HEK293 (cell line): ENCODE results near the gene FGF12.

Experiments used
- CTCF ChIA-PET: fragments of 350-600 bp; formaldehyde crosslinking; extraction: SDS; loops from one replicate; lab custom pipeline; 2021; ENCODE audit warnings: antibody characterized with exemption; lab: Yijun Ruan, JAX
- POLR2A ChIA-PET: fragments of 300-600 bp; formaldehyde crosslinking; extraction: SDS; loops from one replicate; lab custom pipeline; 2020; ENCODE audit warnings: antibody characterized with exemption, inconsistent platforms; lab: Yijun Ruan, JAX
- H3K27ac ChIP-seq: fragments of 200-500 bp; sonication (Bioruptor generic); 2 replicates; pipeline ENCODE4 v1.5.1; 2014; ENCODE audit warnings: low read depth, low read length, control low read depth, inconsistent platforms; ENCODE audit errors: extremely low read depth
- H3K36me3 ChIP-seq, 2 experiments: fragments of 200-500 bp in 1 of 2; sonication (Bioruptor generic) in 1 of 2; 1 replicate in 1 of 2; 2 replicates in 1 of 2; pipeline ENCODE4 v1.5.1; 2014 to 2017; ENCODE audit warnings: inconsistent platforms in 2 of 2, low read length in 2 of 2; ENCODE audit not compliant: control insufficient read depth in 2 of 2, insufficient read depth in 1 of 2
- H3K4me1 ChIP-seq: fragments of 200-500 bp; sonication (Bioruptor generic); 2 replicates; pipeline ENCODE4 v1.5.1; 2014; ENCODE audit warnings: mild to moderate bottlenecking, low read length, inconsistent platforms; ENCODE audit not compliant: control insufficient read depth, insufficient read depth
- H3K4me3 ChIP-seq: 2 replicates; pipeline ENCODE4 v1.5.1; 2011; ENCODE audit warnings: low read depth, mild to moderate bottlenecking, control low read depth, low read length, moderate library complexity
- H3K9me3 ChIP-seq: fragments of 200-500 bp; sonication (Bioruptor generic); 2 replicates; pipeline ENCODE4 v1.5.1; 2014; ENCODE audit warnings: low read depth, low read length, inconsistent platforms; ENCODE audit not compliant: control insufficient read depth, insufficient read depth
- HOXD13 ChIP-seq: sonication (generic); formaldehyde crosslinking; IDR thresholded peaks from 2 replicates; pipeline ENCODE4 v1.8.0; 2022; ENCODE audit warnings: missing genetic modification reagents, borderline replicate concordance
- KLF7 ChIP-seq: fragments of 450-650 bp; formaldehyde crosslinking; IDR thresholded peaks from 2 replicates; pipeline ENCODE4 v1.5.1; 2016; ENCODE audit warnings: missing biosample characterization, missing genetic modification characterization, borderline replicate concordance
- OSR2 ChIP-seq: fragments of 450-650 bp; formaldehyde crosslinking; IDR thresholded peaks from 2 replicates; pipeline ENCODE4 v1.5.1; 2016; ENCODE audit warnings: missing biosample characterization, missing genetic modification characterization
- REPIN1 ChIP-seq: fragments of 450-650 bp; formaldehyde crosslinking; IDR thresholded peaks from 2 replicates; pipeline ENCODE4 v1.5.1; 2017; ENCODE audit warnings: missing biosample characterization, missing genetic modification characterization, low read depth
- SP3 ChIP-seq: fragments of 450-650 bp; formaldehyde crosslinking; IDR thresholded peaks from 2 replicates; pipeline ENCODE4 v1.5.1; 2016; ENCODE audit warnings: missing biosample characterization, missing genetic modification characterization
- TCF7L2 ChIP-seq: IDR thresholded peaks from 2 replicates; pipeline ENCODE4 v1.6.1; 2011; ENCODE audit warnings: low read depth, mild to moderate bottlenecking, inconsistent platforms, low read length, moderate library complexity, borderline replicate concordance
- ZBTB8A ChIP-seq: fragments of 450-650 bp; formaldehyde crosslinking; IDR thresholded peaks from 2 replicates; pipeline ENCODE4 v1.5.1; 2016; ENCODE audit warnings: missing biosample characterization, missing genetic modification characterization
- ZFP41 ChIP-seq: fragments of 450-650 bp; formaldehyde crosslinking; IDR thresholded peaks from 2 replicates; pipeline ENCODE4 v1.5.1; 2016; ENCODE audit warnings: missing biosample characterization, missing genetic modification characterization, borderline replicate concordance
- ZNF157 ChIP-seq: fragments of 450-650 bp; formaldehyde crosslinking; IDR thresholded peaks from 2 replicates; pipeline ENCODE4 v1.5.1; 2016; ENCODE audit warnings: missing biosample characterization, missing genetic modification characterization
- ZNF221 ChIP-seq: fragments of 450-650 bp; formaldehyde crosslinking; IDR thresholded peaks from 2 replicates; pipeline ENCODE4 v1.5.1; 2017; ENCODE audit warnings: missing biosample characterization, missing genetic modification characterization, borderline replicate concordance
- ZNF223 ChIP-seq: fragments of 450-650 bp; formaldehyde crosslinking; IDR thresholded peaks from 2 replicates; pipeline ENCODE4 v1.5.1; 2016; ENCODE audit warnings: missing biosample characterization, missing genetic modification characterization
- ZNF426 ChIP-seq: fragments of 450-650 bp; formaldehyde crosslinking; IDR thresholded peaks from 2 replicates; pipeline ENCODE4 v1.5.1; 2017; ENCODE audit warnings: missing biosample characterization, missing genetic modification characterization, mild to moderate bottlenecking, inconsistent platforms, moderate library complexity
- ZNF521 ChIP-seq: fragments of 450-650 bp; formaldehyde crosslinking; IDR thresholded peaks from 2 replicates; pipeline ENCODE4 v1.5.1; 2017; ENCODE audit warnings: missing biosample characterization, mild to moderate bottlenecking, missing genetic modification characterization
- ZNF571 ChIP-seq: fragments of 450-650 bp; formaldehyde crosslinking; IDR thresholded peaks from 2 replicates; pipeline ENCODE4 v1.5.0; 2017; ENCODE audit warnings: missing biosample characterization, missing genetic modification characterization
- ZNF610 ChIP-seq: fragments of 450-650 bp; formaldehyde crosslinking; IDR thresholded peaks from 2 replicates; pipeline ENCODE4 v1.5.1; 2016; ENCODE audit warnings: missing biosample characterization, missing genetic modification characterization, borderline replicate concordance
- ZNF747 ChIP-seq: fragments of 450-650 bp; formaldehyde crosslinking; IDR thresholded peaks from 2 replicates; pipeline ENCODE4 v1.5.1; 2016; ENCODE audit warnings: missing biosample characterization, missing genetic modification characterization
- TF ChIP-seq, protein P1 (sequence below): fragments of 450-650 bp; formaldehyde crosslinking; IDR thresholded peaks from 2 replicates; pipeline ENCODE4 v1.5.1; 2016; ENCODE audit warnings: missing biosample characterization, missing genetic modification characterization
- TF ChIP-seq, protein P2 (sequence below): fragments of 450-650 bp; formaldehyde crosslinking; IDR thresholded peaks from 2 replicates; pipeline ENCODE4 v1.5.1; 2016; ENCODE audit warnings: missing biosample characterization, missing genetic modification characterization, borderline replicate concordance
- TF ChIP-seq, protein P3 (sequence below): fragments of 450-650 bp; IDR thresholded peaks from 2 replicates; pipeline ENCODE4 v1.5.1; 2018; ENCODE audit warnings: missing biosample characterization, missing genetic modification characterization
- TF ChIP-seq, protein P4 (sequence below): fragments of 450-650 bp; formaldehyde crosslinking; IDR thresholded peaks from 2 replicates; pipeline ENCODE4 v1.5.1; 2016; ENCODE audit warnings: missing biosample characterization, missing genetic modification characterization
- TF ChIP-seq, protein P5 (sequence below): fragments of 450-650 bp; formaldehyde crosslinking; optimal IDR thresholded peaks from 2 replicates; pipeline ENCODE3; 2016; ENCODE audit warnings: missing biosample characterization, mild to moderate bottlenecking, missing genetic modification characterization

FGF12 gene

DNA sequence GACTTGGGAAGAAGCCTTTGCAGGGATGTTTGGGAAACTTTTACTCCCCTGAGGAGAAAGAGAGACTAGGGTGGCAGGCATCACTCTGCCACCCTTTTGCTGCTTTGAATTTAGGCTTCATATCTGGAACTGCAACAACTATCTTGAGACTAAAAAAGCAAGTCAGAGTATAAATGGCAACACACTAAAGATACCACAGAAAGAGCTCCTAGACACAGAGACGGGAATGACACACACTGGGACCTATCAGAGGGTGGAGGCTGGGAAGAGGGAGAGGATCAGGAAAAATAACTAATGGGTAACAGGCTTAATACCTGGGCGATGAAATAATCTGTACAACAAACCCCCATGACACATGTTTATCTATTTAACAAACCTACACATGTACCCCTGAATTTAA lies 237.8 kb downstream of the FGF12 start:
- POLR2A ChIA-PET: no interaction called here
- TF ChIP-seq ZNF610 (tag by site-specific recombination) (no peak), ZNF223 (no peak)
- Histone ChIP-seq H3K4me3 (no peak overlapping the region), H3K9me3 (no peaks in the 10 kb centered on the region), H3K27ac (no peak overlapping the region), H3K36me3 (no peaks in the 10 kb centered on the region), H3K4me1 (no peaks in the 10 kb centered on the region)
- CTCF ChIA-PET: no interaction called here

DNA sequence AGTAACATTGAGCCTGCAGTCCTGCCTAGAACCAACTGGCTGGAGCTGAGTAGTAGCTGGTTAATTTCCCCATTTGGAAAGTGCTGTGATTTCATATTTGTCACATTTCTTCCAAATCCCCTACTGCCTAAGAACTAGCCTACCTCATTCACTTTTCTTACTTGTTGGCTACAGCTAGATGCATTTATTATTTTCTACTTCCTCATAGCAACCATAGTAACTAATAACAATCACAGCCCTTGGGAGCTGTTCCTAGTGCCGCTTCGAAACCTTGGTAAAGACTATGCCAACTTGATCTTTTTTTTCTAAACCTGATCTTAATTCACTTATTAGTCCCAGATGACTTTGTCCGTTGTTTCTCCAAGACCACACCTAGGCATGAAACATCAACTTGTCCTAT lies 240.3 kb downstream of the FGF12 start:
- TF ChIP-seq SP3: no peak
- no peak for TF ChIP-seq OSR2 (tag by site-specific recombination)
- TF ChIP-seq TCF7L2: no peak
- no peak for TF ChIP-seq ZBTB8A (tag by site-specific recombination)
- TF ChIP-seq, protein P1, sequence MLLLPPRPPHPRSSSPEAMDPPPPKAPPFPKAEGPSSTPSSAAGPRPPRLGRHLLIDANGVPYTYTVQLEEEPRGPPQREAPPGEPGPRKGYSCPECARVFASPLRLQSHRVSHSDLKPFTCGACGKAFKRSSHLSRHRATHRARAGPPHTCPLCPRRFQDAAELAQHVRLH (tag by site-specific recombination): no peak
- TF ChIP-seq ZNF426 (tag by site-specific recombination): no peak
- no peak for TF ChIP-seq KLF7
- no peak for TF ChIP-seq ZNF221
- TF ChIP-seq, protein P2, sequence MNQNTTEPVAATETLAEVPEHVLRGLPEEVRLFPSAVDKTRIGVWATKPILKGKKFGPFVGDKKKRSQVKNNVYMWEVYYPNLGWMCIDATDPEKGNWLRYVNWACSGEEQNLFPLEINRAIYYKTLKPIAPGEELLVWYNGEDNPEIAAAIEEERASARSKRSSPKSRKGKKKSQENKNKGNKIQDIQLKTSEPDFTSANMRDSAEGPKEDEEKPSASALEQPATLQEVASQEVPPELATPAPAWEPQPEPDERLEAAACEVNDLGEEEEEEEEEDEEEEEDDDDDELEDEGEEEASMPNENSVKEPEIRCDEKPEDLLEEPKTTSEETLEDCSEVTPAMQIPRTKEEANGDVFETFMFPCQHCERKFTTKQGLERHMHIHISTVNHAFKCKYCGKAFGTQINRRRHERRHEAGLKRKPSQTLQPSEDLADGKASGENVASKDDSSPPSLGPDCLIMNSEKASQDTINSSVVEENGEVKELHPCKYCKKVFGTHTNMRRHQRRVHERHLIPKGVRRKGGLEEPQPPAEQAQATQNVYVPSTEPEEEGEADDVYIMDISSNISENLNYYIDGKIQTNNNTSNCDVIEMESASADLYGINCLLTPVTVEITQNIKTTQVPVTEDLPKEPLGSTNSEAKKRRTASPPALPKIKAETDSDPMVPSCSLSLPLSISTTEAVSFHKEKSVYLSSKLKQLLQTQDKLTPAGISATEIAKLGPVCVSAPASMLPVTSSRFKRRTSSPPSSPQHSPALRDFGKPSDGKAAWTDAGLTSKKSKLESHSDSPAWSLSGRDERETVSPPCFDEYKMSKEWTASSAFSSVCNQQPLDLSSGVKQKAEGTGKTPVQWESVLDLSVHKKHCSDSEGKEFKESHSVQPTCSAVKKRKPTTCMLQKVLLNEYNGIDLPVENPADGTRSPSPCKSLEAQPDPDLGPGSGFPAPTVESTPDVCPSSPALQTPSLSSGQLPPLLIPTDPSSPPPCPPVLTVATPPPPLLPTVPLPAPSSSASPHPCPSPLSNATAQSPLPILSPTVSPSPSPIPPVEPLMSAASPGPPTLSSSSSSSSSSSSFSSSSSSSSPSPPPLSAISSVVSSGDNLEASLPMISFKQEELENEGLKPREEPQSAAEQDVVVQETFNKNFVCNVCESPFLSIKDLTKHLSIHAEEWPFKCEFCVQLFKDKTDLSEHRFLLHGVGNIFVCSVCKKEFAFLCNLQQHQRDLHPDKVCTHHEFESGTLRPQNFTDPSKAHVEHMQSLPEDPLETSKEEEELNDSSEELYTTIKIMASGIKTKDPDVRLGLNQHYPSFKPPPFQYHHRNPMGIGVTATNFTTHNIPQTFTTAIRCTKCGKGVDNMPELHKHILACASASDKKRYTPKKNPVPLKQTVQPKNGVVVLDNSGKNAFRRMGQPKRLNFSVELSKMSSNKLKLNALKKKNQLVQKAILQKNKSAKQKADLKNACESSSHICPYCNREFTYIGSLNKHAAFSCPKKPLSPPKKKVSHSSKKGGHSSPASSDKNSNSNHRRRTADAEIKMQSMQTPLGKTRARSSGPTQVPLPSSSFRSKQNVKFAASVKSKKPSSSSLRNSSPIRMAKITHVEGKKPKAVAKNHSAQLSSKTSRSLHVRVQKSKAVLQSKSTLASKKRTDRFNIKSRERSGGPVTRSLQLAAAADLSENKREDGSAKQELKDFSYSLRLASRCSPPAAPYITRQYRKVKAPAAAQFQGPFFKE (tag by site-specific recombination): no peak
- no peak for TF ChIP-seq ZNF747 (tag by site-specific recombination)
- no peak for TF ChIP-seq HOXD13 (CRISPR knock-in tag)
- TF ChIP-seq, protein P3, sequence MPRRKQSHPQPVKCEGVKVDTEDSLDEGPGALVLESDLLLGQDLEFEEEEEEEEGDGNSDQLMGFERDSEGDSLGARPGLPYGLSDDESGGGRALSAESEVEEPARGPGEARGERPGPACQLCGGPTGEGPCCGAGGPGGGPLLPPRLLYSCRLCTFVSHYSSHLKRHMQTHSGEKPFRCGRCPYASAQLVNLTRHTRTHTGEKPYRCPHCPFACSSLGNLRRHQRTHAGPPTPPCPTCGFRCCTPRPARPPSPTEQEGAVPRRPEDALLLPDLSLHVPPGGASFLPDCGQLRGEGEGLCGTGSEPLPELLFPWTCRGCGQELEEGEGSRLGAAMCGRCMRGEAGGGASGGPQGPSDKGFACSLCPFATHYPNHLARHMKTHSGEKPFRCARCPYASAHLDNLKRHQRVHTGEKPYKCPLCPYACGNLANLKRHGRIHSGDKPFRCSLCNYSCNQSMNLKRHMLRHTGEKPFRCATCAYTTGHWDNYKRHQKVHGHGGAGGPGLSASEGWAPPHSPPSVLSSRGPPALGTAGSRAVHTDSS (tag by site-specific recombination): no peak
- TF ChIP-seq ZNF157 (tag by site-specific recombination): no peak
- TF ChIP-seq, protein P4, sequence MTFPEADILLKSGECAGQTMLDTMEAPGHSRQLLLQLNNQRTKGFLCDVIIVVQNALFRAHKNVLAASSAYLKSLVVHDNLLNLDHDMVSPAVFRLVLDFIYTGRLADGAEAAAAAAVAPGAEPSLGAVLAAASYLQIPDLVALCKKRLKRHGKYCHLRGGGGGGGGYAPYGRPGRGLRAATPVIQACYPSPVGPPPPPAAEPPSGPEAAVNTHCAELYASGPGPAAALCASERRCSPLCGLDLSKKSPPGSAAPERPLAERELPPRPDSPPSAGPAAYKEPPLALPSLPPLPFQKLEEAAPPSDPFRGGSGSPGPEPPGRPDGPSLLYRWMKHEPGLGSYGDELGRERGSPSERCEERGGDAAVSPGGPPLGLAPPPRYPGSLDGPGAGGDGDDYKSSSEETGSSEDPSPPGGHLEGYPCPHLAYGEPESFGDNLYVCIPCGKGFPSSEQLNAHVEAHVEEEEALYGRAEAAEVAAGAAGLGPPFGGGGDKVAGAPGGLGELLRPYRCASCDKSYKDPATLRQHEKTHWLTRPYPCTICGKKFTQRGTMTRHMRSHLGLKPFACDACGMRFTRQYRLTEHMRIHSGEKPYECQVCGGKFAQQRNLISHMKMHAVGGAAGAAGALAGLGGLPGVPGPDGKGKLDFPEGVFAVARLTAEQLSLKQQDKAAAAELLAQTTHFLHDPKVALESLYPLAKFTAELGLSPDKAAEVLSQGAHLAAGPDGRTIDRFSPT: no peak
- no peak for TF ChIP-seq ZNF571
- TF ChIP-seq, protein P5, sequence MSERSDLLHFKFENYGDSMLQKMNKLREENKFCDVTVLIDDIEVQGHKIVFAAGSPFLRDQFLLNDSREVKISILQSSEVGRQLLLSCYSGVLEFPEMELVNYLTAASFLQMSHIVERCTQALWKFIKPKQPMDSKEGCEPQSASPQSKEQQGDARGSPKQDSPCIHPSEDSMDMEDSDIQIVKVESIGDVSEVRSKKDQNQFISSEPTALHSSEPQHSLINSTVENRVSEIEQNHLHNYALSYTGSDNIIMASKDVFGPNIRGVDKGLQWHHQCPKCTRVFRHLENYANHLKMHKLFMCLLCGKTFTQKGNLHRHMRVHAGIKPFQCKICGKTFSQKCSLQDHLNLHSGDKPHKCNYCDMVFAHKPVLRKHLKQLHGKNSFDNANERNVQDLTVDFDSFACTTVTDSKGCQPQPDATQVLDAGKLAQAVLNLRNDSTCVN (tag by site-specific recombination): no peak
- no peak for TF ChIP-seq REPIN1
- TF ChIP-seq ZNF521 (tag by site-specific recombination): no peak
- TF ChIP-seq ZFP41: no peak
- CTCF ChIA-PET: no interaction called here
- no peaks in the 10 kb centered on the region for H3K9me3 ChIP-seq

More for the DNA sequence above, 240.3 kb downstream of the FGF12 start:
- POLR2A ChIA-PET: no interaction called here
- H3K27ac ChIP-seq: no peak overlapping the region
- H3K36me3 ChIP-seq: no peaks in the 10 kb centered on the region
- no peaks in the 10 kb centered on the region for H3K4me1 ChIP-seq
- no peak overlapping the region for H3K4me3 ChIP-seq
